Muscle of leg (tissue), 11 donors: ENCODE data around the gene RFX4. TPM values are rescaled to one million over a fixed set of nuclear protein-coding genes. Genes with fewer than 3 reads are reported as not detected.

Experiments
- DNase-seq: peaks from one replicate; pipeline ENCODE4 v3.0.0; 2013
- H3K27ac ChIP-seq: one replicate; pipeline ENCODE4 v1.5.1; 2013; ENCODE audit warnings: mild to moderate bottlenecking, low read length, control low read depth
- H3K27me3 ChIP-seq: one replicate; pipeline ENCODE4 v1.6.1; 2013; ENCODE audit warnings: low read length; ENCODE audit not compliant: control insufficient read depth, insufficient read depth
- H3K36me3 ChIP-seq: one replicate; pipeline ENCODE4 v1.6.1; 2013; ENCODE audit warnings: low read length; ENCODE audit not compliant: control insufficient read depth, insufficient read depth
- H3K4me1 ChIP-seq: one replicate; pipeline ENCODE4 v1.6.1; 2013; ENCODE audit warnings: low read length; ENCODE audit not compliant: control insufficient read depth, insufficient read depth
- H3K4me3 ChIP-seq: one replicate; pipeline ENCODE4 v1.5.1; 2013; ENCODE audit warnings: low read length, control low read depth
- H3K9me3 ChIP-seq: replicated peaks from 2 replicates; pipeline ENCODE4 v1.6.1; 2013; ENCODE audit warnings: low read depth, low read length; ENCODE audit not compliant: control insufficient read depth
- WGBS: methylation state at CpG from one replicate; pipeline ENCODE4 v1.1.5; 2013; ENCODE audit warnings: missing lambda C conversion rate; ENCODE audit not compliant: insufficient coverage; 5-methylcytosine and 5-hydroxymethylcytosine counted together
- polyA plus RNA-seq, 8 donors: library from polyadenylated mRNA; unstranded; fragments of 120-200 nt; gene quantifications; one replicate each; pipeline versions ENCODE4 v1.2.1 to v1.2.3, GENCODE V29; 2013; ENCODE audit warnings: inconsistent platforms in 1 of 8, low replicate concordance in 1 of 8; ENCODE audit not compliant: insufficient read length in 8 of 8, insufficient read depth in 1 of 8
- total RNA-seq: library from RNA; stranded (reverse); fragments of 120-200 nt; gene quantifications from one replicate; pipeline ENCODE4 v1.2.4, GENCODE V29; 2013

The RFX4 gene
- total and polyA plus RNA-seq, 9 donors = 0.04 to 0.24 (median 0.11) TPM

DNA sequence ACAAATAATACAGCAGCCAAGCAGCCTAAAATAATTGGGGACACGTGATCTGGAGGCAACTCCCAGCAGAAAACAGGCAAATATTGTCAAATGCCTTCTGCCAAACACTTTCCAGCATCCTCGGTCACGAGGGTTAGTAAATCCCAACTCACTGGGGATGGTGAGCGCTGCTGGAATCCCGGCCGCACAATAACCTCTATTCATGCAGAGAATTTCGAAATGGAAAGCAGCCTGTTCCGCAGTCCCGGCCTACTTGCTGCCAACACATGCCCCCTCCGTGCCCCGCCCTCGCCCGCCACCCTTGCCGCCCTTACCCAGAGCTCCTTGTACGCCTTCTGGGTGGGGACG, 62.2 kb downstream of the RFX4 start:
- peak; percentile 85 for DNase-seq
- Histone ChIP-seq H3K27ac (no peak overlapping the region), H3K4me3 (no peak overlapping the region), H3K27me3 (no peaks in the 10 kb centered on the region), H3K4me1 (peaks cover 9% of the 10 kb centered on the region), H3K9me3 (no peaks in the 10 kb centered on the region), H3K36me3 (no peaks in the 10 kb centered on the region)
- 36% methylated on average over 9 of the region's 16 CpGs for WGBS

DNA sequence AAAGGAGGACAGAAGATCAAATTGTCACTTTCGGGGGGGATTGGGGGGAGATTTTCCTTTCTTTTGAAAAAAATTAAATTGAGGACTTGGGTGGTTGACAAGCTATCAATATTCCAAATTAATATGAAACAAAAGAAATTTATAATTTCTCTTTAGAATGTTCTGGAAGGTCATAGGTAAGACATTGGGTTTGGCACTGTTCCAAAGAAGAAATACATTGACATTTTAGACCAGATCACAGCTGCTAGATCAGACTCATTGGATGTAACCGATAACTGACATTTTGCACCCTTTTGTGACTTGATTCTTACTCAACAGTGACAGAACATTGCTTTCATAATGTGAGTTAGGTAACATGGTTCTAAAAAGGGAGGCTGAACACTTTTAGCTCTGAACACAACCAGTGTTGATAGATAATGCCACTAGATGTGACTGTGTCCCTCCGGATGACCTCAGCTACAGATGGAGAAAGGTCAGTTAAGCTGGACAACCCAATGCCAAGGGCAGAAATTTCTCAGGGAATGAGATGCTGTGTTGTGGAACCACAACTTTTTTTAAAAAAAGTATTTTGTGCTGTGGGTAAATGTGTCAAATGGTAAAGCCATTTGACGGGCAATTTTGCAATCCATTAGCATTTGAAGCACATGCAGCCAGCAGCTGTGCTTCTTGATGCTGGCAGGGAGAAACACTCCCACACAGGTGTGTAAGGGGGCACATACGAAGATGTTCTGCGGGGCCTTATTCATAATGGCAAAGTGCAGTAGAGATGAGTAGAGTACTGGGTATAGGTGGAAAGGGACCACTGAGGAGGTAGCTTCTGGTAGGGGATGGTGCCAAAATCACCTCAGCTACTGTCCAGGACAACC, 62.9 kb downstream of the RFX4 start:
- no peak overlapping the region for H3K27ac ChIP-seq
- peaks cover 9% of the 10 kb centered on the region for H3K4me1 ChIP-seq
- H3K4me3 ChIP-seq = no peak overlapping the region
- H3K27me3 ChIP-seq = no peaks in the 10 kb centered on the region
- DNase-seq = no peak
- no peaks in the 10 kb centered on the region for H3K36me3 ChIP-seq
- WGBS = 88% methylated on average over 2 of the region's 6 CpGs
- H3K9me3 ChIP-seq = no peaks in the 10 kb centered on the region

DNA sequence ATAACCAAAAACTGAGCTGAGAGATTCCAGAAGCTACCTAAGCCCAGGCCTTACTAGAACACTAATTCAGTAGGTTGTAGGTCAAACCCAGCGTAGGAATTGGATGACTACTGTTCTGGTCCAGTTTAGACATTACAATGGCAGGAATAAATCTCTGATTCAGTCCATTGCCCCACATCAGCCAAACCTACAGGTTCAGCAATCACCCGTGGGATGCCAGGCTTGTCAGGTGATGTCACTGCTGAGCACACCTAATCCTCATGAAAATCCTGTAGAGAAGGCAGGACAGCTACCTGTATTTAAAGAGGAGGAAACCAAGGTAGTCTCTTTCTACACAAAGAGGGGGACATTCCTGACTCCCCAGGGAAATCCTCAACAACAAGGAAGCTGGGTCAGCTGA, 63.7 kb downstream of the RFX4 start:
- WGBS = 80% methylated on average over 1 of the region's 2 CpGs
- H3K27me3 ChIP-seq = no peaks in the 10 kb centered on the region
- H3K36me3 ChIP-seq = no peaks in the 10 kb centered on the region
- H3K27ac ChIP-seq = no peak overlapping the region
- no peak for DNase-seq
- H3K4me1 ChIP-seq = peaks cover 9% of the 10 kb centered on the region
- H3K4me3 ChIP-seq = no peak overlapping the region
- H3K9me3 ChIP-seq = no peaks in the 10 kb centered on the region

DNA sequence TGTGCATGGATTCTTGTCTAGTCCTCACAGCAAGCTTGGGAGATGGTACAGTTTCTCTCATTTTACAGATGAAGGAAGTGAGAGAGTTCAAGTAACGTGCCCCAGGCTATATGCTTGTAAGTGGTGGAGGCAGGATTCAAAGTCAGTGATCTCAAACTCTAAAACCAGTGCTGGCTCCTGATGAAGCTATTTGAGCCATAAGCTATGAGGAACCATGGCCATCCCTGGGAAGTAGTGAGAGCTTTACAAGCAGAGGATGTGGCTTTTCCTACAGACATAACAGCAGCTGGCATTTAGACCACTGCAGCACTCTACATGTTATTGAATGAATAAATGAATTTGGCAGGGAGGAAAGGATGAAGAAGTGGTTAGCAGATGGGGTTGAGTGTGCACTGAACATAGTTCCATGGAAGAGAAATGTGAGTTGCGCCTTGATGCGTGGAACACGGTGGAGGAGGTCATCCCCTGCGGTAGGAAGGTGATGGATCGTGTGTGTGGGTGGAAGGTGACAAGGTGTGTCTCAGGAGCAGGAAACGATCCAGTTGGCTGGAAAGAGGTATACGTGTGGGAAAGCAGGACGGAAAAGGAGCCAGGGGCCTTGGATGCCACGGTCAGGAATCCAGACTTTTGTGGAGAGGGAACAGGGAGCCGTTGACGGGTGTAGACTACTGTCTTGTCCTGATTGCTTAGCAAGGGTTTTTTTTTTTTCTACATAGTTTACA, 65.2 kb downstream of the RFX4 start:
- 69% methylated on average over 9 of the region's 12 CpGs for WGBS
- H3K4me3 ChIP-seq = no peak overlapping the region
- H3K27me3 ChIP-seq = no peaks in the 10 kb centered on the region
- H3K9me3 ChIP-seq = no peaks in the 10 kb centered on the region
- H3K27ac ChIP-seq = no peak overlapping the region
- no peaks in the 10 kb centered on the region for H3K36me3 ChIP-seq
- peaks cover 9% of the 10 kb centered on the region for H3K4me1 ChIP-seq
- DNase-seq = no peak

DNA sequence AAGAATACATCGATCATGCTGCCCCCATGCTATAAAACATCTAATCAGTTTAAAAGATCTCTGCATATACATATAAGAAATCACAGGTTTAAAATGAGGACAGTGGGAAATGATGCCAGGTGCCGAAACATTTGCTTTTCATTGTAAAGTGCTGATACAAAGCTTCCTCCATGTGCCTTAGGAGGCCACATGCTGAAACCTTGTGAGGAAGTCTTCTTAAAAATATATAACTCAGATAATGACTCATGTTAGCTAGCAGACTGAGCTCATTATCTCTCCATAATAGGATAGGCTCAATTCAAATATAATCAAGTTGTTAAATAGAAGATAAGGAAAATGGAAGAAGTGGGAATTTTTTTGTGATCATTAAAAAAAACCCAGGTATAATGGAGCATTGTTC, 65.9 kb downstream of the RFX4 start:
- no peak for DNase-seq
- Histone ChIP-seq H3K36me3 (no peaks in the 10 kb centered on the region), H3K4me1 (peaks cover 9% of the 10 kb centered on the region), H3K27me3 (no peaks in the 10 kb centered on the region), H3K9me3 (no peaks in the 10 kb centered on the region), H3K4me3 (no peak overlapping the region), H3K27ac (no peak overlapping the region)
- WGBS = no CpG with 5 or more reads among the region's 2 CpGs

DNA sequence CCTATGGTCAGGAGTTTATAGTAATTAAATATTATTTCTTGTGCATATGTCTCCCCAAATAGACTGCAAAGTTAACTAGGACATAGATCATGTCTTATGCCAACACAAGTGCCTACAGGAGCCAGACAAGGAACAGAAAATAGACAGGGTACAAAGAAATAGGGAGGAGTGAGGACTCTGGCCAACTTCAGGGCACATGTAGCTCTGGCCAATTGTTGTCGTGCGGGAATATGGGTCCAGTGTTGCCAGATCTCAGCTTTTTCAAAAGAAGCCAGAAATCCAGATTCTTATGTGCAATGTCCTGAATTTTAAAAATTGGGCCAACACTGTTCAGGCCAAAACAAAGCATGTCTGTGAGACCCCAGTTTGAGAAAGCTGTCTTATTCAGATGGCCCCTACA, 68.7 kb downstream of the RFX4 start:
- Histone ChIP-seq H3K36me3 (no peaks in the 10 kb centered on the region), H3K27me3 (peaks cover 2% of the 10 kb centered on the region), H3K4me3 (no peak overlapping the region), H3K27ac (no peak overlapping the region), H3K9me3 (no peaks in the 10 kb centered on the region), H3K4me1 (no peaks in the 10 kb centered on the region)
- WGBS = 89% methylated on average over 2 of the region's 2 CpGs
- no peak for DNase-seq

DNA sequence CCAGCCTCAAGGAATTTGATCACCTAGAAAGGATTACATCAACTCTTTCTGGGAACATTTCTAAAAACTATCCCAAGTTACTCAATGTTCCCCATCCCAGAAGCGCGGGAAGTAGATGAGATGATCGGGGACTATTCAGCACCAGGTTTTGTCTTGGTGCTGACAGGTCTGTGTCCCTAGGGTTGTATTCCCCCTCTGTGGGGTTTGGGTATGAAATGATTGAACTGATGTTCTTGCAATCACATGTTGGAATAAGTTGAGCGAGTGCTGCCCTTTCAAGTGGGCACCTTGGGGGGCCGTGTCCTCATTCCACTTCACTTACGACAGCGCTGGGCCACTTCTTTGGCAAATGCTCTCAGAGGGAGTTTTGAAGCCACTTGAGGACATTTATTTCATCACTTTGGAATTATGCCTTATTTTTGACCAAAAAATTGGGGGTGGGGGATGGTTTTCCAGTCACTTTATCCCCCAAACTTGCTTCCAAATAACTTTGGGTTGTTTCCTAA, 69.8 kb downstream of the RFX4 start:
- Histone ChIP-seq H3K4me1 (no peaks in the 10 kb centered on the region), H3K36me3 (no peaks in the 10 kb centered on the region), H3K27me3 (peaks cover 2% of the 10 kb centered on the region), H3K27ac (no peak overlapping the region), H3K4me3 (no peak overlapping the region), H3K9me3 (no peaks in the 10 kb centered on the region)
- no peak for DNase-seq
- no CpG with 5 or more reads among the region's 7 CpGs for WGBS

DNA sequence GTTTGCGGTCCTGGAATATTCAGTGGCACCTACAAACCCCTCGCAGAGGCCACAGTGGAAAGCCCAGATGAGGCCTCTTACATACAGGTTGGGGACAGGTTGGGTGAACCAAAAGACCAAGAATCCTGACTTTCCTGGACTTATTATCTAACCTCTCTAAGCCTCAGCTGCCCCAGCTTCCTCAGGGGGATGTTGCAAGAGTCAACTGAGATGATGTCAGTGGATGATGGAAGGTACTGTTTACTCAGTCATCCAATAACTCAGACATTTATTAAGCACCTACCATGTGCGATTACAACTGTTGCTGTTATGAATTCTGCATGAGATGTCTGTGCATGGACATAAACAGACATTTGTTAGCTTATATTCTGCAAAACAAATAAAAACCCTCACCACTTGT, 72.8 kb downstream of the RFX4 start:
- WGBS = 100% methylated on average over 2 of the region's 3 CpGs
- H3K27ac ChIP-seq = no peak overlapping the region
- no peak for DNase-seq
- H3K27me3 ChIP-seq = peaks cover 5% of the 10 kb centered on the region
- no peak overlapping the region for H3K4me3 ChIP-seq
- no peaks in the 10 kb centered on the region for H3K4me1 ChIP-seq
- H3K36me3 ChIP-seq = no peaks in the 10 kb centered on the region
- peaks cover 2% of the 10 kb centered on the region for H3K9me3 ChIP-seq

DNA sequence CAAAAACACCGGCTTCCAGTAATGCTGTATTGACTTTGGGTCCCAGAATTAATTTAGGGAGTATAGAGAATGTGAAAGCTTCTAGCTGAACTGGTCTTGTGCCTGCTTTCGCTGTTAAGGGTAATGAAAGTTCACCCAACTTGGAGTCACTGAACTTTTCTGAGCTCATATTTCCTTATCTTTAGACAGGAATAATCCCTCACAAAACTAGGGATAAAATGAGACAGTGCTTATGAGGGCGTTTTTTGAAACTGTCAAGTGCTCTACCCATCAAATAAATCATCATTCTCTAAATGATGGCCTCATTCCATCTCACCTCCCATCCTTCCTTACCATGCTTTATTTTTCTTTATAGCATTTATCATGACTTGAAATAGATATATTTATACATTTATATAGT, 74.7 kb downstream of the RFX4 start:
- peaks cover 8% of the 10 kb centered on the region for H3K9me3 ChIP-seq
- 75% methylated on average over 1 of the region's 3 CpGs for WGBS
- no peak for DNase-seq
- H3K4me3 ChIP-seq = no peak overlapping the region
- no peak overlapping the region for H3K27ac ChIP-seq
- H3K4me1 ChIP-seq = no peaks in the 10 kb centered on the region
- H3K27me3 ChIP-seq = peaks cover 5% of the 10 kb centered on the region
- no peaks in the 10 kb centered on the region for H3K36me3 ChIP-seq

DNA sequence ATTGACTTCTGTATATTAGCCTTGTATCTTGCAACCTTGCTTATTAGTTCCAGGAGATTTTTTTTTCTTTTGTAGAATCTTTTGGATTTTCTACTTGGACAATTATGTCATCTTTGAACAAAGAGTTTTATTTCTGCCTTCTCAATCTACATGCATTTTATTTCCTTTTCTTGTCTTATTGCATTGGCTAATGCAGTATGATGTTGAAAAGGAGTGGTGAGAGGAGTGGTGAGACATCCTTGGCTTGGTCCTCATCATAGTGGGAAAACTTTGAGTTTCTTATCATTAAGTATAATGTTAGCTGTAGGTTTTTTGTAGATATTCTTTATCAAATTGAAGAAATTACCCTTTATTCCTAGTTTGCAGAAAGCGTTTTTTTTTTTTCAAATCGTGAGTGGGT, 80.6 kb downstream of the RFX4 start:
- H3K27me3 ChIP-seq = peaks cover 3% of the 10 kb centered on the region
- DNase-seq = no peak
- H3K4me3 ChIP-seq = no peak overlapping the region
- H3K27ac ChIP-seq = no peak overlapping the region
- no peaks in the 10 kb centered on the region for H3K36me3 ChIP-seq
- WGBS = no CpG with 5 or more reads among the region's 2 CpGs
- peaks cover 11% of the 10 kb centered on the region for H3K9me3 ChIP-seq
- no peaks in the 10 kb centered on the region for H3K4me1 ChIP-seq
